HEK293 (cell line): Measurements from ENCODE around the gene NAV1.
A peak's percentile ranks its signal among the peaks of the same experiment; 100 is the strongest.

Experiments
- CTCF ChIA-PET: fragments of 350-600 bp; formaldehyde crosslinking; extraction: SDS; loops from one replicate; lab custom pipeline; 2021; ENCODE audit warnings: antibody characterized with exemption; lab: Yijun Ruan, JAX
- POLR2A ChIA-PET: fragments of 300-600 bp; formaldehyde crosslinking; extraction: SDS; loops from one replicate; lab custom pipeline; 2020; ENCODE audit warnings: antibody characterized with exemption, inconsistent platforms; lab: Yijun Ruan, JAX
- H3K27ac ChIP-seq: fragments of 200-500 bp; sonication (Bioruptor generic); 2 replicates; pipeline ENCODE4 v1.5.1; 2014; ENCODE audit warnings: low read depth, low read length, control low read depth, inconsistent platforms; ENCODE audit errors: extremely low read depth
- H3K36me3 ChIP-seq, 2 experiments: fragments of 200-500 bp in 1 of 2; sonication (Bioruptor generic) in 1 of 2; 1 replicate in 1 of 2; 2 replicates in 1 of 2; pipeline ENCODE4 v1.5.1; 2014 to 2017; ENCODE audit warnings: inconsistent platforms in 2 of 2, low read length in 2 of 2; ENCODE audit not compliant: control insufficient read depth in 2 of 2, insufficient read depth in 1 of 2
- H3K4me1 ChIP-seq: fragments of 200-500 bp; sonication (Bioruptor generic); 2 replicates; pipeline ENCODE4 v1.5.1; 2014; ENCODE audit warnings: mild to moderate bottlenecking, low read length, inconsistent platforms; ENCODE audit not compliant: control insufficient read depth, insufficient read depth
- H3K4me3 ChIP-seq: 2 replicates; pipeline ENCODE4 v1.5.1; 2011; ENCODE audit warnings: low read depth, mild to moderate bottlenecking, control low read depth, low read length, moderate library complexity
- H3K9me3 ChIP-seq: fragments of 200-500 bp; sonication (Bioruptor generic); 2 replicates; pipeline ENCODE4 v1.5.1; 2014; ENCODE audit warnings: low read depth, low read length, inconsistent platforms; ENCODE audit not compliant: control insufficient read depth, insufficient read depth
- GLIS1 ChIP-seq: fragments of 450-650 bp; formaldehyde crosslinking; IDR thresholded peaks from 2 replicates; pipeline ENCODE4 v1.5.1; 2016; ENCODE audit warnings: missing biosample characterization, missing genetic modification characterization
- HOXD13 ChIP-seq: sonication (generic); formaldehyde crosslinking; IDR thresholded peaks from 2 replicates; pipeline ENCODE4 v1.8.0; 2022; ENCODE audit warnings: missing genetic modification reagents, borderline replicate concordance
- SCRT1 ChIP-seq: fragments of 450-650 bp; formaldehyde crosslinking; IDR thresholded peaks from 2 replicates; pipeline ENCODE4 v1.5.1; 2016; ENCODE audit warnings: missing biosample characterization, missing genetic modification characterization, borderline replicate concordance
- SCRT2 ChIP-seq: fragments of 450-650 bp; formaldehyde crosslinking; IDR thresholded peaks from 2 replicates; pipeline ENCODE4 v1.5.1; 2016; ENCODE audit warnings: missing biosample characterization, missing genetic modification characterization
- ZBTB17 ChIP-seq: fragments of 450-650 bp; formaldehyde crosslinking; IDR thresholded peaks from 2 replicates; pipeline ENCODE4 v1.5.1; 2016; ENCODE audit warnings: missing biosample characterization, missing genetic modification characterization
- ZBTB20 ChIP-seq: fragments of 450-650 bp; formaldehyde crosslinking; IDR thresholded peaks from 2 replicates; pipeline ENCODE4 v1.5.1; 2016; ENCODE audit warnings: missing biosample characterization, missing genetic modification characterization
- ZFP37 ChIP-seq: fragments of 450-650 bp; formaldehyde crosslinking; IDR thresholded peaks from 2 replicates; pipeline ENCODE4 v1.5.1; 2016; ENCODE audit warnings: missing biosample characterization, missing genetic modification characterization
- ZNF221 ChIP-seq: fragments of 450-650 bp; formaldehyde crosslinking; IDR thresholded peaks from 2 replicates; pipeline ENCODE4 v1.5.1; 2017; ENCODE audit warnings: missing biosample characterization, missing genetic modification characterization, borderline replicate concordance
- ZNF239 ChIP-seq: fragments of 450-650 bp; formaldehyde crosslinking; IDR thresholded peaks from 2 replicates; pipeline ENCODE4 v1.5.1; 2016; ENCODE audit warnings: missing biosample characterization, missing genetic modification characterization
- ZNF24 ChIP-seq: fragments of 450-650 bp; formaldehyde crosslinking; IDR thresholded peaks from 2 replicates; pipeline ENCODE4 v1.5.1; 2016; ENCODE audit warnings: missing biosample characterization, missing genetic modification characterization
- ZNF311 ChIP-seq: fragments of 450-650 bp; formaldehyde crosslinking; IDR thresholded peaks from 2 replicates; pipeline ENCODE4 v1.5.1; 2017; ENCODE audit warnings: missing biosample characterization, missing genetic modification characterization, borderline replicate concordance
- ZNF335 ChIP-seq: fragments of 450-650 bp; formaldehyde crosslinking; conservative IDR thresholded peaks from 2 replicates; pipeline ENCODE4 v1.5.1; 2016; ENCODE audit warnings: missing biosample characterization, missing genetic modification characterization
- ZNF366 ChIP-seq: fragments of 450-650 bp; formaldehyde crosslinking; conservative IDR thresholded peaks from 2 replicates; pipeline ENCODE4 v1.5.1; 2016; ENCODE audit warnings: missing biosample characterization, missing genetic modification characterization
- ZNF404 ChIP-seq: fragments of 450-650 bp; formaldehyde crosslinking; IDR thresholded peaks from 2 replicates; pipeline ENCODE4 v1.5.1; 2017; ENCODE audit warnings: missing biosample characterization, missing genetic modification characterization
- ZNF544 ChIP-seq: fragments of 450-650 bp; formaldehyde crosslinking; IDR thresholded peaks from 2 replicates; pipeline ENCODE4 v1.5.0; 2017; ENCODE audit warnings: missing biosample characterization, missing genetic modification characterization
- ZNF600 ChIP-seq: fragments of 450-650 bp; formaldehyde crosslinking; IDR thresholded peaks from 2 replicates; pipeline ENCODE4 v1.5.1; 2016; ENCODE audit warnings: missing biosample characterization, missing genetic modification characterization
- ZNF624 ChIP-seq: fragments of 450-650 bp; formaldehyde crosslinking; IDR thresholded peaks from 2 replicates; pipeline ENCODE4 v1.5.1; 2017; ENCODE audit warnings: missing biosample characterization, missing genetic modification characterization
- ZNF664 ChIP-seq: fragments of 450-650 bp; formaldehyde crosslinking; IDR thresholded peaks from 2 replicates; pipeline ENCODE4 v1.5.1; 2016; ENCODE audit warnings: missing biosample characterization, missing genetic modification characterization
- ZNF791 ChIP-seq: fragments of 450-650 bp; formaldehyde crosslinking; IDR thresholded peaks from 2 replicates; pipeline ENCODE4 v1.5.1; 2016; ENCODE audit warnings: missing biosample characterization, missing genetic modification characterization

NAV1 gene

DNA sequence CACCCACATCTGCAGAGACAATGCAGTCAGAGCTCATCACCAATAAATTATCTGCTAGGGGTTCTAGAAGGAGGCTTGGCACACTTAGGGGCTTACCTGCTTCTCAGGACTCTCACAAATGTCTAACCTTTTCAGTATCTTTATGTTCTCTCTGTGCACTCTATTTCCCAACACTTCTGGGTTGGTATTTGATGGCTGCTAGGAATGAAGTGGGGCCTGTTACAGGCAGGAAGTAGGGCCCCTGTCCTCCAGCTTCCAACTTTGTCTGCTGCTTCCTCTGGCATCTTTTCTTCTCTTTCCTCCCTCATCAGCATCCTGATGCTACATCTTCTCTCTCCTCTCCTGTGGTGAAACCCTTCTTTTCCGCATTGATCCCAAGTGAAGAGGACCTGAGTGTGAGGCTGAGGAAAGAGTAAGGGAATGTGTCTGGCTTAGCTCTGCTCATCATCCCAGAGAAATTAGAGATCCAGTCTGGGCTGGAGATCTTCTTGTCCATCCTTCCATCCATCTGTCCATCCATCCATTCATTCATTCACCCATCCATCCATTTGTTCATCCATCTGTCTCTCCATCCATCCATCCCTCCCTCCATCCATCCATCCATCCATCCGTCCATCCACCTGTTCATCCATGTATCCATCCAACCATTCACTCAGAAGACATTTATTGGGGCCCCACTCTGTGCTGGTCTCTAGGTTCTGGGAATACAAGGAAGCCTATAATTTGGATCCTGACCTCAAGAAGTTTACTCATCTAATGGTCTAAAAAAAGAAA lies 29.1 kb upstream of the NAV1 start:
- Histone ChIP-seq H3K4me3 (no peak overlapping the region), H3K27ac (no peak overlapping the region), H3K36me3 (no peaks in the 10 kb centered on the region), H3K4me1 (no peaks in the 10 kb centered on the region), H3K9me3 (no peaks in the 10 kb centered on the region)
- TF ChIP-seq ZNF366, result peak; percentile 98
- no peak for TF ChIP-seq SCRT2
- TF ChIP-seq ZNF24 (tag by site-specific recombination), result no peak
- peak; percentile 72 for TF ChIP-seq ZBTB17
- ChIA-PET POLR2A (interaction anchor here (1.5 kb wide), 1 partner anchor 41 kb away, joined by 4 read pairs; the partner anchor contains the start of gene PHLDA3), CTCF (interaction anchor here (0.7 to 11.1 kb wide), 3 partner anchors 12 to 63 kb away, joined by 3 to 471 read pairs (median 129); no protein-coding TSS in a partner anchor)

- Histone ChIP-seq H3K4me1 (no peaks in the 10 kb centered on the region), H3K27ac (no peak overlapping the region), H3K9me3 (no peaks in the 10 kb centered on the region), H3K36me3 (no peaks in the 10 kb centered on the region), H3K4me3 (no peak overlapping the region)
- ChIA-PET POLR2A (interaction anchor here (1.6 to 4.3 kb wide), 2 partner anchors 15 to 29 kb away, joined by 4 to 42 read pairs; no protein-coding TSS in a partner anchor), CTCF (interaction anchor here (0.6 to 11.1 kb wide), 5 partner anchors 11 to 128 kb away, joined by 3 to 471 read pairs (median 36); no protein-coding TSS in a partner anchor)
- TF ChIP-seq ZNF624 (no peak), ZNF664 (tag by site-specific recombination) (peak; percentile 56)
Observed at GRCh38 chr1:201510734-201511133, 28.2 kb upstream of the NAV1 start.

DNA sequence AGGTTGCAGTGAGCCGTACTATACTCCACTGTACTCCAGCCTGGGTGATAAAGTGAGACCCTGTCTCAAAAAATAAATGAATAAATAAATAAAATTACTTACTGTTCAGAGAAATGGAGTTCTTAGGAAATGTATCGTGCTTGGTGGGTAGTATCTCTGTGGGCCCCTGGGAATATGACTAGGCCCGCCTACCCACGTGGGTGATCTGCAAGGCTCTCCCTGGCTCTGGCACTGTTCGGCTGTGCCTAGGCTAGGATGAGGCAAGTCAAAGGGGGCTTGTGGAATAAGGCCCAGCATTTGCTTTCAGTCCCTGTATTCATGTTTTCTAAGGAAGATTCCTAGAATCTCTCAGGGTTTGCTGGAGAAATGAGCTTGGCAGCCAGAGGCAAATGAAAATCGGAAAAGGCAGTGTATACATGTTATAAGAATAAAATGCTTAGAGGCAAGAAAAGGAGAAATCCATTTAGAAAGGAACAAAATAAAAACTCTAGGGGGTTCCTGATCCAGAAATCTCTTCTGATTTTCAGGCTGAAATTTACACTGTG lies 27.5 kb upstream of the NAV1 start:
- Histone ChIP-seq H3K4me3 (no peak overlapping the region), H3K27ac (no peak overlapping the region), H3K36me3 (no peaks in the 10 kb centered on the region), H3K9me3 (no peaks in the 10 kb centered on the region), H3K4me1 (no peaks in the 10 kb centered on the region)
- ChIA-PET POLR2A (interaction anchor here (0.9 to 4.3 kb wide), 4 partner anchors 15 to 43 kb away, joined by 4 to 42 read pairs (median 12); partner anchors contain the start of gene PHLDA3), CTCF (interaction anchor here (0.6 to 11.1 kb wide), 24 partner anchors 9 to 339 kb away, joined by 3 to 471 read pairs (median 7); no protein-coding TSS in a partner anchor)
- TF ChIP-seq ZNF791 (tag by site-specific recombination), result no peak
- TF ChIP-seq ZNF221 (tag by site-specific recombination), result no peak
- TF ChIP-seq ZNF239 (tag by site-specific recombination), result no peak
- TF ChIP-seq ZBTB20 (tag by site-specific recombination), result no peak
- no peak for TF ChIP-seq ZNF311 (tag by site-specific recombination)
- TF ChIP-seq ZNF404, result no peak
- TF ChIP-seq SCRT1 (tag by site-specific recombination), result no peak
- no peak for TF ChIP-seq ZNF600
- TF ChIP-seq ZNF544, result no peak
- no peak for TF ChIP-seq ZFP37 (tag by site-specific recombination)

GRCh38 chr1:201511941-201512539 lies 26.9 kb upstream of the NAV1 start:
- H3K4me1 ChIP-seq, result no peaks in the 10 kb centered on the region
- H3K27ac ChIP-seq, result no peak overlapping the region
- H3K9me3 ChIP-seq, result no peaks in the 10 kb centered on the region

More at GRCh38 chr1:201511941-201512539, 26.9 kb upstream of the NAV1 start:
- TF ChIP-seq ZNF335 (tag by site-specific recombination), result 0 out of 2 replicates have a peak, but pooled peaks have one; percentile 19
- no peak for TF ChIP-seq HOXD13 (CRISPR knock-in tag)
- TF ChIP-seq GLIS1, result peak; percentile 68
- Histone ChIP-seq H3K4me3 (no peak overlapping the region), H3K36me3 (no peaks in the 10 kb centered on the region)
- ChIA-PET POLR2A (interaction anchor here (0.7 to 4.3 kb wide), 6 partner anchors 14 to 44 kb away, joined by 3 to 42 read pairs (median 6); partner anchors contain the start of gene PHLDA3), CTCF (interaction anchor here (0.5 to 11.1 kb wide), 40 partner anchors 10 to 338 kb away, joined by 3 to 471 read pairs (median 6); partner anchors contain the start of gene PHLDA3)
